HepG2 (cell line): ENCODE results near the gene ANP32A. TPM values are rescaled to one million over a fixed set of nuclear protein-coding genes. Genes with fewer than 3 reads are reported as not detected.

Experiments used
- ATAC-seq: fragments of 200-7000 bp; cut with Tn5 transposase; 3 replicates; pipeline ENCODE4 v1.9.1; 2020; ENCODE audit warnings: mild to moderate bottlenecking, moderate library complexity
- BruUV-seq: library from RNA; stranded (reverse); fragments of 400-500 nt; replicated peaks from 2 replicates; lab custom pipeline; 2021; lab: Mats Ljungman, UMichigan
- CTCF ChIA-PET: fragments of 300-600 bp; formaldehyde crosslinking; extraction: SDS; loops from one replicate; lab custom pipeline; 2021; ENCODE audit warnings: low total read pairs, inconsistent platforms, low intra/inter-chr PET ratio; lab: Yijun Ruan, JAX
- POLR2A ChIA-PET: fragments of 350-600 bp; sonication (Branson Sonifier 250); formaldehyde crosslinking; loops from one replicate; lab custom pipeline; 2020; ENCODE audit warnings: antibody characterized with exemption, inconsistent platforms; lab: Yijun Ruan, JAX
- DNase-seq: peaks from one replicate; pipeline ENCODE4 v3.0.0-alpha.2; 2015; ENCODE audit warnings: low spot score
- FAIRE-seq: peaks from 3 replicates; lab custom pipeline; 2011; peaks lifted over from hg19 to GRCh38; lab: Jason Lieb, UNC
- H2AFZ ChIP-seq: one replicate; pipeline ENCODE4 v1.6.1; 2011; ENCODE audit warnings: low read length, inconsistent platforms
- H3K27ac ChIP-seq: fragments of 300-600 bp; 3 replicates; pipeline ENCODE4 v1.8.0; 2011; ENCODE audit warnings: mixed run types, mild to moderate bottlenecking, mixed read lengths, low read length, inconsistent platforms; ENCODE audit not compliant: insufficient read depth; ENCODE audit errors: extremely low read length
- H3K27me3 ChIP-seq, 2 experiments: fragments of 200-600 bp in 1 of 2; 2 replicates in 1 of 2; 3 replicates in 1 of 2; pipeline versions ENCODE4 v1.6.0 to v1.8.0; 2011; ENCODE audit warnings: low read length in 2 of 2, mild to moderate bottlenecking in 2 of 2, moderate library complexity in 2 of 2, inconsistent platforms in 1 of 2; ENCODE audit not compliant: insufficient read depth in 2 of 2, control insufficient read depth in 1 of 2
- H3K36me3 ChIP-seq, 2 experiments: fragments of 200-600 bp in 1 of 2; replicated peaks in 1 of 2; 2 replicates in 1 of 2; 3 replicates in 1 of 2; pipeline versions ENCODE4 v1.5.1 to v1.8.0; 2011; ENCODE audit warnings: low read length in 2 of 2, inconsistent platforms in 1 of 2; ENCODE audit not compliant: insufficient read depth in 2 of 2, control insufficient read depth in 1 of 2
- H3K4me1 ChIP-seq: 2 replicates; pipeline ENCODE4 v1.5.1; 2012; ENCODE audit warnings: low read length, inconsistent platforms; ENCODE audit not compliant: insufficient read depth
- H3K4me2 ChIP-seq: 2 replicates; pipeline ENCODE4 v1.6.0; 2011; ENCODE audit warnings: low read depth, low read length, inconsistent platforms
- H3K4me3 ChIP-seq, 3 experiments: fragments of 200-600 bp in 1 of 3; sonication (generic), shearing (Covaris generic) in 1 of 3; replicated peaks in 1 of 3; 2 replicates each; pipeline ENCODE4 v1.5.1; 2011 to 2016; ENCODE audit warnings: low read length in 3 of 3, inconsistent platforms in 2 of 3, low read depth in 2 of 3, mild to moderate bottlenecking in 2 of 3, control low read depth in 1 of 3, mixed read lengths in 1 of 3; ENCODE audit not compliant: insufficient read depth in 1 of 3
- H3K79me2 ChIP-seq: one replicate; pipeline ENCODE4 v1.6.1; 2011; ENCODE audit warnings: low read length, inconsistent platforms; ENCODE audit not compliant: insufficient read depth
- H3K9ac ChIP-seq: 2 replicates; pipeline ENCODE4 v1.6.0; 2011; ENCODE audit warnings: mild to moderate bottlenecking, low read depth, low read length, inconsistent platforms; ENCODE audit not compliant: insufficient read depth
- H3K9me3 ChIP-seq: 2 replicates; pipeline ENCODE4 v1.5.1; 2012; ENCODE audit warnings: mild to moderate bottlenecking, low read length
- H4K20me1 ChIP-seq: 2 replicates; pipeline ENCODE4 v1.6.0; 2011; ENCODE audit warnings: inconsistent platforms, mild to moderate bottlenecking, low read length, moderate library complexity; ENCODE audit not compliant: insufficient read depth
- DMAP1 ChIP-seq: IDR thresholded peaks from 2 replicates; pipeline ENCODE4 v1.6.1; 2016
- EHMT2 ChIP-seq: fragments of 200-600 bp; sonication (generic); IDR thresholded peaks from 2 replicates; pipeline ENCODE4 v1.7.0; 2017; ENCODE audit warnings: antibody characterized with exemption, low read depth, low read length, borderline replicate concordance
- HCFC1 ChIP-seq: fragments of 150-350 bp; IDR thresholded peaks from 2 replicates; pipeline ENCODE4 v1.6.1; 2014; ENCODE audit warnings: low read depth, low read length
- RBM39 ChIP-seq: fragments of 200-400 bp; formaldehyde crosslinking; IDR thresholded peaks from one replicate; pipeline ENCODE4 v1.6.1; 2018; ENCODE audit warnings: antibody characterized with exemption, mild to moderate bottlenecking, low read depth, low read length; ENCODE audit not compliant: poor library complexity, severe bottlenecking
- TEAD3 ChIP-seq: optimal IDR thresholded peaks from 2 replicates; pipeline ENCODE3; 2016; ENCODE audit warnings: borderline replicate concordance
- TOE1 ChIP-seq: sonication (generic); formaldehyde crosslinking; IDR thresholded peaks from 2 replicates; pipeline ENCODE4 v1.4.0; 2020; ENCODE audit warnings: mild to moderate bottlenecking, missing genetic modification reagents
- ZKSCAN5 ChIP-seq: sonication (generic); formaldehyde crosslinking; IDR thresholded peaks from 2 replicates; pipeline ENCODE4 v1.5.1; 2020; ENCODE audit warnings: mild to moderate bottlenecking, missing genetic modification reagents
- ZNF530 ChIP-seq: sonication (generic); formaldehyde crosslinking; IDR thresholded peaks from 2 replicates; pipeline ENCODE4 v1.5.0; 2020; ENCODE audit warnings: low read depth, mild to moderate bottlenecking, missing genetic modification reagents
- ZNF543 ChIP-seq: sonication (generic); formaldehyde crosslinking; IDR thresholded peaks from 2 replicates; pipeline ENCODE4 v1.4.0; 2020; ENCODE audit warnings: mild to moderate bottlenecking, missing genetic modification reagents
- ZNF563 ChIP-seq: sonication (generic); formaldehyde crosslinking; IDR thresholded peaks from 2 replicates; pipeline ENCODE4 v1.8.0; 2022; ENCODE audit warnings: mild to moderate bottlenecking, moderate library complexity, missing genetic modification reagents
- ZNF670 ChIP-seq: sonication (generic); formaldehyde crosslinking; IDR thresholded peaks from 2 replicates; pipeline ENCODE4 v1.8.0; 2022; ENCODE audit warnings: mild to moderate bottlenecking, missing genetic modification reagents, borderline replicate concordance
- ZNF792 ChIP-seq: IDR thresholded peaks from 2 replicates; pipeline ENCODE4 v1.6.1; 2016
- whole genome bisulfite sequencing: methylation state at CpG from one replicate; pipeline ENCODE4 v1.1.6; 2017; ENCODE audit warnings: low lambda C conversion rate; 5-methylcytosine and 5-hydroxymethylcytosine counted together
- in situ Hi-C: cut with HindIII; loops from 2 replicates; pipeline ENCODE4 v1.10.0; 2017; ENCODE audit warnings: low pct_unique_long_range_greater_than_20kb; ENCODE audit not compliant: extremely low pct_ligation_motif_present
- intact Hi-C: fragments of 100-400 bp; cut with micrococcal nuclease; formaldehyde crosslinking; loops from one replicate; pipeline ENCODE4 v1.10.0; 2022; ENCODE audit not compliant: unreplicated experiment
- polyA plus RNA-seq, 8 experiments: library from polyadenylated mRNA; depleted of rRNA in 3 of 8; stranded (reverse) in 7 of 8; unstranded in 1 of 8; fragments of >200 nt; fragmentation: Illumina TruSeq in 4 of 8; extraction: Trizol in 4 of 8; gene quantifications; 2 replicates each; pipeline versions ENCODE4 v1.2.1 to v1.2.3, GENCODE V29; 2011 to 2016; ENCODE audit warnings: low read depth in 4 of 8, missing spikeins in 1 of 8, mixed read lengths in 1 of 8; ENCODE audit not compliant: insufficient read depth in 1 of 8
- total RNA-seq, 5 experiments: library from RNA; depleted of rRNA; stranded (reverse); fragments of >200 nt; fragmentation: Illumina TruSeq; extraction: Trizol; gene quantifications; 2 replicates each; pipeline ENCODE4 v1.2.3, GENCODE V29; 2016; ENCODE audit warnings: low read depth in 1 of 5
- TF ChIP-seq, protein P1 (sequence below): sonication (generic); formaldehyde crosslinking; IDR thresholded peaks from 2 replicates; pipeline ENCODE4 v1.8.0; 2022; ENCODE audit warnings: missing genetic modification reagents, mild to moderate bottlenecking, inconsistent platforms, borderline replicate concordance
- TF ChIP-seq, protein P2 (sequence below): IDR thresholded peaks from 2 replicates; pipeline ENCODE4 v1.6.1; 2012; ENCODE audit warnings: inconsistent platforms
- TF ChIP-seq, protein P3 (sequence below): IDR thresholded peaks from 2 replicates; pipeline ENCODE4 v1.6.1; 2018; ENCODE audit warnings: missing genetic modification reagents, mild to moderate bottlenecking, missing compliant biosample characterization
- TF ChIP-seq, protein P4 (sequence below): sonication (generic); formaldehyde crosslinking; IDR thresholded peaks from 2 replicates; pipeline ENCODE4 v1.8.0; 2022; ENCODE audit warnings: mild to moderate bottlenecking, missing genetic modification reagents; ENCODE audit not compliant: insufficient replicate concordance
- TF ChIP-seq, protein P5 (sequence below): sonication (generic); formaldehyde crosslinking; IDR thresholded peaks from 2 replicates; pipeline ENCODE4 v1.4.0; 2020; ENCODE audit warnings: missing genetic modification reagents, borderline replicate concordance

The ANP32A gene
- total and polyA plus RNA-seq, 2 of the 13 experiments (the other 11 are each of a cell fraction or from before 2014, with no cell fraction given): 60.6 to 206 TPM

DNA sequence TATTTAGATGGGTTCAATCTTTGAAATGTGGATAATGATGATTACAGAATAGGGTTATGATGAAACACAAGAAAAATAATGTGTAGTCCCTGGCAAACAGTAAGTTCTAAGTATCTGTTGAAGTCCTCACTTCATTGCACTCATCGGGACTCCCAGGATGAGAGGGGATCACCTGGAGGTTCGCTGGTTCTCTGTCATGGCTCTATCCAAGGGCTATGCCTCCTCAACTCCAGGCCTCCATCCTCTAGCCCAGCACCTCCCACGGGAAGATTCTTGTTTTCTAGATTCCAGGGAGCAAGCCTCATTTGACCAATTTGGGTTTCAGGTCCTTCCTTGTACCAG lies 45.5 kb downstream of the ANP32A start:
- Histone ChIP-seq H3K9ac (no peak overlapping the region), H3K9me3 (no peaks in the 10 kb centered on the region), H3K27ac (no peak overlapping the region), H3K4me1 (no peaks in the 10 kb centered on the region), H3K4me2 (no peak overlapping the region), H3K4me3 (no peak overlapping the region), H2AFZ (no peak overlapping the region), H3K79me2 (no peaks in the 10 kb centered on the region), H3K27me3 (peaks cover 0 to 2% of the 10 kb centered on the region in 2 experiments; a peak in 1 of 5 replicates), H3K36me3 (peaks cover 2 to 10% of the 10 kb centered on the region in 2 experiments; a peak in 4 of 5 replicates), H4K20me1 (no peaks in the 10 kb centered on the region)
- DNase-seq (no peak), FAIRE-seq (no peak), ATAC-seq (peak; percentile 25)
- no TSS peak for BruUV-seq
- WGBS: 74% methylated on average over 3 of the region's 3 CpGs
- intact Hi-C loops (no loop called here), in situ Hi-C loops (loop anchor here (5.0 kb wide), 1 partner anchor 42 kb away; no protein-coding TSS in a partner anchor)
- POLR2A ChIA-PET: no interaction called here
- CTCF ChIA-PET: no interaction called here
- TF ChIP-seq, protein P1, sequence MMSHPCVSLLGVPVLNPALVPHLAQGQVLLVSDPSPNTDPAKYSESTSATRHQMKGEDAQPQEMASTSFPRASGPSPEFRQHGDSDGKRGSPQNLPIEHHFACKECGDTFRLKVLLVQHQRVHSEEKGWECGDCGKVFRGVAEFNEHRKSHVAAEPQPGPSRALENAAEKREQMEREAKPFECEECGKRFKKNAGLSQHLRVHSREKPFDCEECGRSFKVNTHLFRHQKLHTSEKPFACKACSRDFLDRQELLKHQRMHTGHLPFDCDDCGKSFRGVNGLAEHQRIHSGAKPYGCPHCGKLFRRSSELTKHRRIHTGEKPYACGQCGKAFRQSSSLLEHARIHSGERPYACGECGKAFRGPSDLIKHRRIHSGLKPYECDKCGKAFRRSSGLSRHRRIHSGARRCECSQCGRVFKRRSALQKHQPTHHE (CRISPR knock-in tag): no peak
- TF ChIP-seq, protein P2, sequence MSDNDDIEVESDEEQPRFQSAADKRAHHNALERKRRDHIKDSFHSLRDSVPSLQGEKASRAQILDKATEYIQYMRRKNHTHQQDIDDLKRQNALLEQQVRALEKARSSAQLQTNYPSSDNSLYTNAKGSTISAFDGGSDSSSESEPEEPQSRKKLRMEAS: no peak
- TF ChIP-seq EHMT2 (no peak), ZKSCAN5 (no peak), ZNF543 (CRISPR knock-in tag) (no peak), ZNF792 (no peak), HCFC1 (no peak), ZNF530 (CRISPR knock-in tag) (no peak), ZNF670 (CRISPR knock-in tag) (no peak), RBM39 (no peak), DMAP1 (no peak), TEAD3 (CRISPR knock-in tag) (no peak), TOE1 (CRISPR knock-in tag) (no peak), ZNF563 (no peak)
- TF ChIP-seq, protein P3, sequence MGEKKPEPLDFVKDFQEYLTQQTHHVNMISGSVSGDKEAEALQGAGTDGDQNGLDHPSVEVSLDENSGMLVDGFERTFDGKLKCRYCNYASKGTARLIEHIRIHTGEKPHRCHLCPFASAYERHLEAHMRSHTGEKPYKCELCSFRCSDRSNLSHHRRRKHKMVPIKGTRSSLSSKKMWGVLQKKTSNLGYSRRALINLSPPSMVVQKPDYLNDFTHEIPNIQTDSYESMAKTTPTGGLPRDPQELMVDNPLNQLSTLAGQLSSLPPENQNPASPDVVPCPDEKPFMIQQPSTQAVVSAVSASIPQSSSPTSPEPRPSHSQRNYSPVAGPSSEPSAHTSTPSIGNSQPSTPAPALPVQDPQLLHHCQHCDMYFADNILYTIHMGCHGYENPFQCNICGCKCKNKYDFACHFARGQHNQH (CRISPR knock-in tag): no peak
- TF ChIP-seq, protein P4, sequence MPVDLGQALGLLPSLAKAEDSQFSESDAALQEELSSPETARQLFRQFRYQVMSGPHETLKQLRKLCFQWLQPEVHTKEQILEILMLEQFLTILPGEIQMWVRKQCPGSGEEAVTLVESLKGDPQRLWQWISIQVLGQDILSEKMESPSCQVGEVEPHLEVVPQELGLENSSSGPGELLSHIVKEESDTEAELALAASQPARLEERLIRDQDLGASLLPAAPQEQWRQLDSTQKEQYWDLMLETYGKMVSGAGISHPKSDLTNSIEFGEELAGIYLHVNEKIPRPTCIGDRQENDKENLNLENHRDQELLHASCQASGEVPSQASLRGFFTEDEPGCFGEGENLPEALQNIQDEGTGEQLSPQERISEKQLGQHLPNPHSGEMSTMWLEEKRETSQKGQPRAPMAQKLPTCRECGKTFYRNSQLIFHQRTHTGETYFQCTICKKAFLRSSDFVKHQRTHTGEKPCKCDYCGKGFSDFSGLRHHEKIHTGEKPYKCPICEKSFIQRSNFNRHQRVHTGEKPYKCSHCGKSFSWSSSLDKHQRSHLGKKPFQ: no peak
- TF ChIP-seq, protein P5, sequence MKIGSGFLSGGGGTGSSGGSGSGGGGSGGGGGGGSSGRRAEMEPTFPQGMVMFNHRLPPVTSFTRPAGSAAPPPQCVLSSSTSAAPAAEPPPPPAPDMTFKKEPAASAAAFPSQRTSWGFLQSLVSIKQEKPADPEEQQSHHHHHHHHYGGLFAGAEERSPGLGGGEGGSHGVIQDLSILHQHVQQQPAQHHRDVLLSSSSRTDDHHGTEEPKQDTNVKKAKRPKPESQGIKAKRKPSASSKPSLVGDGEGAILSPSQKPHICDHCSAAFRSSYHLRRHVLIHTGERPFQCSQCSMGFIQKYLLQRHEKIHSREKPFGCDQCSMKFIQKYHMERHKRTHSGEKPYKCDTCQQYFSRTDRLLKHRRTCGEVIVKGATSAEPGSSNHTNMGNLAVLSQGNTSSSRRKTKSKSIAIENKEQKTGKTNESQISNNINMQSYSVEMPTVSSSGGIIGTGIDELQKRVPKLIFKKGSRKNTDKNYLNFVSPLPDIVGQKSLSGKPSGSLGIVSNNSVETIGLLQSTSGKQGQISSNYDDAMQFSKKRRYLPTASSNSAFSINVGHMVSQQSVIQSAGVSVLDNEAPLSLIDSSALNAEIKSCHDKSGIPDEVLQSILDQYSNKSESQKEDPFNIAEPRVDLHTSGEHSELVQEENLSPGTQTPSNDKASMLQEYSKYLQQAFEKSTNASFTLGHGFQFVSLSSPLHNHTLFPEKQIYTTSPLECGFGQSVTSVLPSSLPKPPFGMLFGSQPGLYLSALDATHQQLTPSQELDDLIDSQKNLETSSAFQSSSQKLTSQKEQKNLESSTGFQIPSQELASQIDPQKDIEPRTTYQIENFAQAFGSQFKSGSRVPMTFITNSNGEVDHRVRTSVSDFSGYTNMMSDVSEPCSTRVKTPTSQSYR: no peak
